CD14-positive monocyte (primary cell): ENCODE results near the gene NUMB. TPM values are rescaled to one million over a fixed set of nuclear protein-coding genes. Genes with fewer than 3 reads are reported as not detected.

Experiments
- DNase-seq, 3 donors: peaks; one replicate each; pipeline ENCODE4 v3.0.0-alpha.2; 2011 to 2022
- H2AFZ ChIP-seq: 2 replicates; pipeline ENCODE4 v1.6.0; 2012; ENCODE audit warnings: mild to moderate bottlenecking, low read depth, low read length, inconsistent platforms; ENCODE audit not compliant: insufficient read depth, poor library complexity, severe bottlenecking
- H3K27ac ChIP-seq, 2 donors: 1 replicate in 1 of 2; 2 replicates in 1 of 2; pipeline ENCODE4 v1.5.1; 2012 to 2013; ENCODE audit warnings: low read length in 2 of 2, control low read depth in 1 of 2, inconsistent platforms in 1 of 2, low read depth in 1 of 2, mild to moderate bottlenecking in 1 of 2
- H3K27me3 ChIP-seq, 2 donors: one replicate each; pipeline versions ENCODE4 v1.6.0 to v1.6.1; 2011 to 2013; ENCODE audit warnings: low read length in 2 of 2; ENCODE audit not compliant: control insufficient read depth in 2 of 2, insufficient read depth in 2 of 2
- H3K36me3 ChIP-seq, 2 donors: replicated peaks in 1 of 2; 1 replicate in 1 of 2; 2 replicates in 1 of 2; pipeline versions ENCODE4 v1.5.1 to v1.6.1; 2012 to 2013; ENCODE audit warnings: low read length in 2 of 2, control low read depth in 1 of 2, inconsistent platforms in 1 of 2, mild to moderate bottlenecking in 1 of 2; ENCODE audit not compliant: insufficient read depth in 2 of 2, control insufficient read depth in 1 of 2
- H3K4me1 ChIP-seq, 2 donors: 1 replicate in 1 of 2; 2 replicates in 1 of 2; pipeline versions ENCODE4 v1.5.1 to v1.6.1; 2012 to 2013; ENCODE audit warnings: low read length in 2 of 2, control low read depth in 1 of 2, inconsistent platforms in 1 of 2, mild to moderate bottlenecking in 1 of 2, moderate library complexity in 1 of 2; ENCODE audit not compliant: insufficient read depth in 2 of 2, control insufficient read depth in 1 of 2
- H3K4me2 ChIP-seq: replicated peaks from 2 replicates; pipeline ENCODE3; 2012; ENCODE audit warnings: low read length, moderate library complexity, mild to moderate bottlenecking; ENCODE audit not compliant: poor library complexity, severe bottlenecking; ENCODE audit errors: extremely low read depth
- H3K4me3 ChIP-seq, 3 experiments: fragments of 200-600 bp in 1 of 3; sonication (generic) in 1 of 3; replicated peaks in 1 of 3; 1 replicate in 2 of 3; 2 replicates in 1 of 3; pipeline ENCODE4 v1.5.1; 2011 to 2013; ENCODE audit warnings: low read length in 3 of 3, mild to moderate bottlenecking in 3 of 3, control low read depth in 2 of 3, low read depth in 2 of 3, inconsistent platforms in 1 of 3, moderate library complexity in 1 of 3
- H3K79me2 ChIP-seq: 2 replicates; pipeline ENCODE4 v1.6.0; 2012; ENCODE audit warnings: mild to moderate bottlenecking, control low read depth, inconsistent platforms, low read length, moderate library complexity; ENCODE audit not compliant: insufficient read depth
- H3K9ac ChIP-seq: 2 replicates; pipeline ENCODE4 v1.6.0; 2017; ENCODE audit warnings: low read length, mild to moderate bottlenecking; ENCODE audit not compliant: insufficient read depth, poor library complexity, severe bottlenecking
- H3K9me3 ChIP-seq, 2 donors: replicated peaks in 1 of 2; 1 replicate in 1 of 2; 2 replicates in 1 of 2; pipeline versions ENCODE4 v1.5.1 to v1.6.1; 2012 to 2013; ENCODE audit warnings: low read length in 2 of 2, control low read depth in 1 of 2; ENCODE audit not compliant: control insufficient read depth in 1 of 2, insufficient read depth in 1 of 2
- H4K20me1 ChIP-seq: 2 replicates; pipeline ENCODE4 v1.6.0; 2012; ENCODE audit warnings: mild to moderate bottlenecking, low read length, control low read depth, moderate library complexity; ENCODE audit not compliant: insufficient read depth
- H3K27ac Mint-ChIP-seq, 7 donors: one replicate each; pipeline ENCODE4 v1.8.0; 2020; ENCODE audit warnings: mild to moderate bottlenecking in 7 of 7, mixed read lengths in 7 of 7, moderate library complexity in 6 of 7, inconsistent platforms in 2 of 7
- H3K27me3 Mint-ChIP-seq, 3 donors: one replicate each; pipeline ENCODE4 v1.8.0; 2021 to 2022; ENCODE audit warnings: low read depth in 3 of 3, mild to moderate bottlenecking in 3 of 3, mixed read lengths in 3 of 3, moderate library complexity in 3 of 3, inconsistent platforms in 1 of 3
- H3K36me3 Mint-ChIP-seq, 2 donors: one replicate each; pipeline ENCODE4 v1.8.0; 2020; ENCODE audit warnings: mixed read lengths in 2 of 2, inconsistent platforms in 1 of 2, mild to moderate bottlenecking in 1 of 2
- H3K4me1 Mint-ChIP-seq: one replicate; pipeline ENCODE4 v1.8.0; 2020; ENCODE audit warnings: mild to moderate bottlenecking, mixed read lengths
- H3K4me3 Mint-ChIP-seq, 2 donors: one replicate each; pipeline ENCODE4 v1.8.0; 2020; ENCODE audit warnings: mild to moderate bottlenecking in 2 of 2, mixed read lengths in 2 of 2, moderate library complexity in 1 of 2
- H3K9me3 Mint-ChIP-seq, 7 donors: one replicate each; pipeline ENCODE4 v1.8.0; 2020 to 2022; ENCODE audit warnings: mixed read lengths in 7 of 7, mild to moderate bottlenecking in 6 of 7, moderate library complexity in 6 of 7, inconsistent platforms in 2 of 7
- CTCF ChIP-seq: fragments of 200-600 bp; IDR thresholded peaks from one replicate; pipeline ENCODE4 v1.8.0; 2022; ENCODE audit warnings: antibody characterized with exemption, mild to moderate bottlenecking
- WGBS: methylation state at CpG from one replicate; pipeline ENCODE4 v1.1.5; 2013; ENCODE audit warnings: missing lambda C conversion rate; ENCODE audit not compliant: insufficient coverage; 5-methylcytosine and 5-hydroxymethylcytosine counted together
- intact Hi-C, 2 donors: fragments of 100-400 bp; cut with micrococcal nuclease; formaldehyde crosslinking; loops; one replicate each; pipeline versions ENCODE4 v1.15.0 to v1.15.1; 2023
- polyA plus RNA-seq, 3 donors: library from polyadenylated mRNA; depleted of rRNA in 1 of 3; unstranded in 2 of 3; stranded (reverse) in 1 of 3; fragments of 300-500 nt in 2 of 3; fragments of >200 nt in 1 of 3; fragmentation: Illumina TruSeq in 2 of 3; gene quantifications; 1 replicate in 2 of 3; 2 replicates in 1 of 3; pipeline ENCODE4 v1.2.3, GENCODE V29; 2012 to 2021

Gene NUMB
- polyA plus RNA-seq, 3 donors = 83.4 to 223 (median 126) TPM

GRCh38 chr14:73236157-73236556, 222.2 kb downstream of the NUMB start:
- H3K4me1 Mint-ChIP-seq = peaks cover 41% of the 10 kb centered on the region
- Histone ChIP-seq H3K4me3 (no peak overlapping the region), H3K9ac (no peak overlapping the region), H3K79me2 (no peaks in the 10 kb centered on the region), H2AFZ (no peak overlapping the region), H3K4me1 (peaks cover 34 to 52% of the 10 kb centered on the region in 2 donors), H4K20me1 (peaks cover 5% of the 10 kb centered on the region), H3K4me2 (no peak overlapping the region), H3K27ac (no peak overlapping the region), H3K9me3 (peaks cover 0 to 8% of the 10 kb centered on the region in 2 donors), H3K36me3 (no peaks in the 10 kb centered on the region), H3K27me3 (peaks cover 49 to 76% of the 10 kb centered on the region in 2 donors)
- peak overlapping the region in 1 of 2 donors; percentile 90 for H3K4me3 Mint-ChIP-seq
- peaks cover 0 to 17% (median 7%) of the 10 kb centered on the region in 7 donors for H3K9me3 Mint-ChIP-seq
- TF ChIP-seq CTCF = no peak
- intact Hi-C loops = no loop called here
- peaks cover 11 to 12% of the 10 kb centered on the region in 2 donors for H3K36me3 Mint-ChIP-seq
- no peak for DNase-seq
- H3K27me3 Mint-ChIP-seq = peaks cover 68 to 87% (median 69%) of the 10 kb centered on the region in 3 donors
- H3K27ac Mint-ChIP-seq = peak overlapping the region in 3 of 7 donors; percentile 46 to 71 (median 68)
- 28% methylated on average over 9 of the region's 11 CpGs for WGBS

DNA sequence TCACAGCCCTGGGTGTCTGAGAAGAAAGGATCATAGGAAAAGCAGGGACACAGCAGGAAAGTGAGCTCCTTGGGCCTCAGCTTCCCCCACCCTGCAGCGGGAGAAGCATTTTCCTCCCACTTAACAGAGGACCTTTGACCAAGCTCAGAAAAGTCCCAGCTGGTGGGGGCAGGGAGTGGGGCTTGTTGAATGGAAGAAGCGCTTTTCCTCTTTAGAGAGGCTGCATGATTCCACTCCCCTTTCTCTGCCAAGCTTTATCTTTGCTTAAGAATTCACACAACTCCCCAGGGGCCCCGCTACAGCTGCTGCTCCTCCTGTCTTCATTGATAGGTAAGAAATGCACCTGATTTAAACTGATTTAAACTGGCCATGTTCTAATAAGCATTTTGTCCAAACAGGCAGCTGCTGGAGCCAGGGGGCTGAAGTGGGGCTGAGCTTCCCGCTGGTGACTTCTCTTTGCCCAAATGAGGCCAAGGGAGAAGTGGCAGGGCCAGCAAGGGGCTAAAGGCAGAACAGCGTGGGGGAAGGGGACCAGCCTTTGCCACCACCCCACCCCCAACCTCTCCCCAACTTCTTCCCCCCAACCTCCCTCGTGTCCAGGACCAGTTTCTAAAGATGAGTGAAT, 222.7 kb downstream of the NUMB start:
- Histone ChIP-seq H3K4me2 (no peak overlapping the region), H3K9me3 (peaks cover 0 to 8% of the 10 kb centered on the region in 2 donors), H3K9ac (no peak overlapping the region), H3K27me3 (peaks cover 49 to 76% of the 10 kb centered on the region in 2 donors), H2AFZ (no peak overlapping the region), H3K27ac (no peak overlapping the region), H3K4me3 (no peak overlapping the region), H3K4me1 (peaks cover 29 to 47% of the 10 kb centered on the region in 2 donors), H3K79me2 (no peaks in the 10 kb centered on the region), H4K20me1 (peaks cover 5% of the 10 kb centered on the region), H3K36me3 (no peaks in the 10 kb centered on the region)
- H3K9me3 Mint-ChIP-seq = peaks cover 0 to 17% (median 7%) of the 10 kb centered on the region in 7 donors
- no peak for DNase-seq
- peak overlapping the region in 1 of 7 donors; percentile 68 for H3K27ac Mint-ChIP-seq
- H3K27me3 Mint-ChIP-seq = peaks cover 68 to 88% (median 69%) of the 10 kb centered on the region in 3 donors
- peaks cover 36% of the 10 kb centered on the region for H3K4me1 Mint-ChIP-seq
- WGBS = 63% methylated on average over 2 of the region's 6 CpGs
- intact Hi-C loops = no loop called here
- H3K36me3 Mint-ChIP-seq = peaks cover 11 to 12% of the 10 kb centered on the region in 2 donors
- TF ChIP-seq CTCF = no peak
- peak overlapping the region in 1 of 2 donors; percentile 90 for H3K4me3 Mint-ChIP-seq
